Measurements from ENCODE around the gene KRTAP5-8.
"Not testable (repeated sequence)": the region's sequence is repeated elsewhere in the genome, so short reads cannot be mapped to it uniquely, and the experiment has no call there.

Gene KRTAP5-8

DNA sequence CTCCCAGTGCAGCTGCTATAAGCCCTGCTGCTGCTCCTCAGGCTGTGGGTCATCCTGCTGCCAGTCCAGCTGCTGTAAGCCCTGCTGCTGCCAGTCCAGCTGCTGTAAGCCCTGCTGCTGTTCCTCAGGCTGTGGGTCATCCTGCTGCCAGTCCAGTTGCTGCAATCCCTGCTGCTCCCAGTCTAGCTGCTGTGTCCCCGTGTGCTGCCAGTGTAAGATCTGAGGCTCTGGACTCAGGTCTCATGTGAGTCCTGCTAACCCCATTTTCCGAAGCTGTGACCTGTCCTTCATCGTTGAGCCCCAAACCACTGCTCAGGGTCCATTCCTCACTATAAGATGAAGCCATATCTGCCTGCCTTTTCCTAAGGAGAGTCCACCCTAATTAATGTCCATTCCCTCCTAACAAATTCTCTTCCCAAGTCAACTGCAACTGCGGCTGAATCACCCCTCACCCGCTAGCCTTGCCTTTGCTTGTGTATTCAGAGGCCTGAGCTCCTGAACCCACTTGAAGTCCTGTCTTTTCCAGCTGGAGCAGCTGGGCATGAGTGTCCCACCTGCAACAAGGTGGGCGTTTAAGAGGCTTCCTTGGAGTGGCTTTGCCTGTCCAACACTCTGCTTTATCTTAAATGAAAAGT lies 10.1 kb upstream of the KRTAP5-8 start:
- in situ Hi-C loops (cut with HindIII; ENCODE audit: low pct_ligation_motif_present, low sequenced_read_pairs): no loop called here
- DNase-seq: no peak
- H3K27me3 ChIP-seq (replicated peaks): no peaks in the 10 kb centered on the region
- H3K4me3 ChIP-seq (ENCODE audit: low read depth, low read length): no peak overlapping the region
- TF ChIP-seq, protein P1, sequence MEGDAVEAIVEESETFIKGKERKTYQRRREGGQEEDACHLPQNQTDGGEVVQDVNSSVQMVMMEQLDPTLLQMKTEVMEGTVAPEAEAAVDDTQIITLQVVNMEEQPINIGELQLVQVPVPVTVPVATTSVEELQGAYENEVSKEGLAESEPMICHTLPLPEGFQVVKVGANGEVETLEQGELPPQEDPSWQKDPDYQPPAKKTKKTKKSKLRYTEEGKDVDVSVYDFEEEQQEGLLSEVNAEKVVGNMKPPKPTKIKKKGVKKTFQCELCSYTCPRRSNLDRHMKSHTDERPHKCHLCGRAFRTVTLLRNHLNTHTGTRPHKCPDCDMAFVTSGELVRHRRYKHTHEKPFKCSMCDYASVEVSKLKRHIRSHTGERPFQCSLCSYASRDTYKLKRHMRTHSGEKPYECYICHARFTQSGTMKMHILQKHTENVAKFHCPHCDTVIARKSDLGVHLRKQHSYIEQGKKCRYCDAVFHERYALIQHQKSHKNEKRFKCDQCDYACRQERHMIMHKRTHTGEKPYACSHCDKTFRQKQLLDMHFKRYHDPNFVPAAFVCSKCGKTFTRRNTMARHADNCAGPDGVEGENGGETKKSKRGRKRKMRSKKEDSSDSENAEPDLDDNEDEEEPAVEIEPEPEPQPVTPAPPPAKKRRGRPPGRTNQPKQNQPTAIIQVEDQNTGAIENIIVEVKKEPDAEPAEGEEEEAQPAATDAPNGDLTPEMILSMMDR (IDR thresholded peaks at IDR 0.05; ENCODE audit: low read depth, low read length, missing control alignments): no peak
- no peak overlapping the region for H3K27ac ChIP-seq
- no peaks in the 10 kb centered on the region for H3K36me3 ChIP-seq (replicated peaks)

DNA sequence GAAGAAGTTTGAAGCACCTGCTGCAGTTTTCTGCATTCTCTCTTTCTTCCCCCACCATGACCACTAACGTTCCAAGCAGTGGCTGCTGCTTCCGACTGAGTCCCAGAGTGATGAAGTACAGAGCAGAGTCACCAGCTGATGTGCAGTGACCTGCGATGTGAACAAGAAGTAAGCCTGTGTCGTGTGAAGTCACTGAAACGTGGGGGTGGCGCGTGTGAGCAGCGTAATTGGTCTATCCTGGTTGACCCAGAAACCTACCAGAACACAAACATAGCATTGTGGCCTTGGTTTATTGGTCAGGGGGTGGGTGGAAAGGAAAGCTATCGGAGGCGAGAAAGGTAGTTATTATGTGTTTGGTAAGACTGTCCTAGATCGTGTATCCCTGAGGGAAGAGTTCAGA lies 7.2 kb upstream of the KRTAP5-8 start:
- in situ Hi-C loops (cut with HindIII; ENCODE audit: low pct_ligation_motif_present, low sequenced_read_pairs): no loop called here
- no peak for DNase-seq

DNA sequence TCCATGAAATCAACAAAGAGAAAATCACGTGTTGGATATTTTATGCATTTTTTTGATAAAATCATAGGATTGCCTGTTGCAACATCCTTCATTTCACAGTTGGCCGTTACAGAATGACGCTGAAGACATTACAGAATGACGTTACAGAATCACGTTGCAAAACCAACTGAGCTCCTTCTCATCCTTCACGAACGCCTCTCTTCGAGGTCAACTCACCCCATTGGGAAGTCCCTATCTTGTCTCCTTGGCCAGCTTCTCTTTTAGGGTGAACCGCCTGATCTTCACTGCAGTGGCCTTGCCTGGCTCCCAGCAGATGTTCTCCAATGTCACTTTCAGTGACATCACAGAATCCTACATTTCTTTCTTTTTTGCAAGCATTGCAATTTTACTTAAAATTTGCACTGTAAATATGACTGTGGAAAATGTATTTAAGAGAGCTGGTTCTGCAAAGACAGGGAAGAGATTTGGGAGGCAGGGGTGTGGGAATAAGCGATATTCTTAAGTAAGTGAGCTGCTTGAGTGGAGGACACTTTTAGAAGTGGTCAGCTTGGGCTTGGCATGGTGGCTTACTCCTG lies 5.7 kb upstream of the KRTAP5-8 start:
- Histone ChIP-seq H3K36me3 (replicated peaks) (no peaks in the 10 kb centered on the region), H3K27ac (no peak overlapping the region), H3K27me3 (replicated peaks) (no peaks in the 10 kb centered on the region), H3K4me3 (ENCODE audit: low read depth, low read length) (no peak overlapping the region)
- in situ Hi-C loops (cut with HindIII; ENCODE audit: low pct_ligation_motif_present, low sequenced_read_pairs): no loop called here
- no peak for DNase-seq
- TF ChIP-seq, protein P1 (IDR thresholded peaks at IDR 0.05; ENCODE audit: low read depth, low read length, missing control alignments): no peak

More for the DNA sequence above, 7.2 kb upstream of the KRTAP5-8 start:
- H3K36me3 ChIP-seq (replicated peaks): no peaks in the 10 kb centered on the region
- H3K27me3 ChIP-seq (replicated peaks): no peaks in the 10 kb centered on the region
- no peak overlapping the region for H3K27ac ChIP-seq
- no peak overlapping the region for H3K4me3 ChIP-seq (ENCODE audit: low read depth, low read length)
- TF ChIP-seq, protein P1 (IDR thresholded peaks at IDR 0.05; ENCODE audit: low read depth, low read length, missing control alignments): no peak

DNA sequence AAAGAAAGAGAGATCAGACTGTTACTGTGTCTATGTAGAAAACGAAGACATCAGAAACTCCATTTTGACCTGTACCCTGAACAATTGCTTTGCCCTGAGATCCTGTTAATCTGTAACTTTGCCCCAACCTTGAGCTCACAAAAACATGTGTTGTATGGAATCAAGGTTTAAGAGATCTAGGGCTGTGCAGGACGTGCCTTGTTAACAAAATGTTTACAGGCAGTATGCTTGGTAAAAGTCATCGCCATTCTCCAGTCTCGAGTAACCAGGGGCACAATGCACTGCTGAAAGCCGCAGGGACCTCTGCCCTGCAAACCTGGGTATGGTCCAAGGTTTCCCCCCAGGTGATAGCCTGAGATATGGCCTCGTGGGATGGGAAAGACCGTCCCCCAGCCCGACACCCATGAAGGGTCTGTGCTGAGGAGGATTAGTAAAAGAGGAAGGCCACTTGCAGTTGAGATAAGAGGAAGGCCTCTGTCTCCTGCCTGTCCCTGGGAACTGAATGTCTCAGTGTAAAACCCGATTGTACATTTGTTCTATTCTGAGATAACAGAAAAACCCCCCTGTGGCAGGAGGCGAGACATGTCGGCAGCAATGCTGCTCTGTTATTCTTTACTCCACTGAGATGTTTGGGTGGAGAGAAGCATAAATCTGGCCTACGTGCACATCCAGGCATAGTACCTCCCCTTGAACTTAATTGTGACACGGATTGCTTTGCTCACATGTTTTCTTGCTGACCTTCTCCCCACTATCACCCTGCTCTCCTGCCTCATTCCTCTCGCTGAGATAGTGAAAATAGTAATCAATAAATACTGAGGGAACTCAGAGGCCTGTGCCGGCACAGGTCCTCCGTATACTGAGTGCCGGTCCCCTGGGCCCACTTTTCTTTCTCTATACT lies 2.9 kb upstream of the KRTAP5-8 start:
- DNase-seq; in situ Hi-C loops (cut with HindIII; ENCODE audit: low pct_ligation_motif_present, low sequenced_read_pairs): not testable (repeated sequence)

DNA sequence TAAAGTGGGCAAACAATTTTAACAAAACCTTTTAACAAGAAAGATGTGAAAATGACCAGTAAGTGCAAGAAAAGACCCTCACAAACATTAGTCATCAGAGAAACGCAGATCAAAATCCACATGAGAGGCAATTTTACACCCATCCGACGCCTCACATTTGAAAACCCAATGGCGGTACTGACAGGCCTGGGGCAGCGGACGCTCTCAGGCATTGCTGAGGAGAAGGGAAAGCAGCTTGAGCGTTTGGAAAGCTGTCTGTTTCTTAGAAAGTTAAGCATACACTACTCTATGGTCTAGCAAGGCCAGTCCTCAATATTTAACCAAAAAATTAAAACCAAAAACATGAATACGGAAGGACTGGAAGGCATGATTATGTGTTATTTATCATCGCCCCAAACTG lies 2.0 kb upstream of the KRTAP5-8 start:
- Histone ChIP-seq H3K27me3 (replicated peaks) (no peaks in the 10 kb centered on the region), H3K4me3 (ENCODE audit: low read depth, low read length) (no peak overlapping the region), H3K27ac (no peak overlapping the region), H3K36me3 (replicated peaks) (no peaks in the 10 kb centered on the region)
- in situ Hi-C loops (cut with HindIII; ENCODE audit: low pct_ligation_motif_present, low sequenced_read_pairs): no loop called here
- no peak for DNase-seq
- TF ChIP-seq, protein P1 (IDR thresholded peaks at IDR 0.05; ENCODE audit: low read depth, low read length, missing control alignments): no peak

More for the DNA sequence above, 2.9 kb upstream of the KRTAP5-8 start:
- H3K36me3 ChIP-seq (replicated peaks); H3K4me3 ChIP-seq (ENCODE audit: low read depth, low read length); H3K27me3 ChIP-seq (replicated peaks); H3K27ac ChIP-seq: not testable (repeated sequence)

DNA sequence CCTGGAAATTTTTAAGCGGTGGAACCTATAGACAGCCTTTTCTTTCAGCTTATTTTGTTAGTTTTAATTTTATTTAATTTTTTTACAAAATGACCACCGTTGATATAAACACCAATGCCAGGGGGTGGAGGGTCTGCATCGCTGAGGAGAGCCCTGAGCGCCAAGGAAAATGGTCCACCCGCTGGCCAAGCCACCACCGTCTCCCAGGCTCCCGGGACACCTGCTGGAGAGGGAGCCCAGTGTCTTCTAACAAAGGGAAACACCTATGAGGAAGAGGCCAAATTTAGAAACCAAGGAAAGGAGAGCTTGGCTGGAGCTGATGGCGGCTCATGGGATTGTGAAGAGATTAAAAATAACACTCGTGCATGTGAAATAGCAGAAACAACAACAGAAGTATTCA lies 288 bp upstream of the KRTAP5-8 start:
- in situ Hi-C loops (cut with HindIII; ENCODE audit: low pct_ligation_motif_present, low sequenced_read_pairs): no loop called here
- TF ChIP-seq, protein P1 (IDR thresholded peaks at IDR 0.05; ENCODE audit: low read depth, low read length, missing control alignments): no peak
- no peak for DNase-seq
- Histone ChIP-seq H3K27me3 (replicated peaks) (no peaks in the 10 kb centered on the region), H3K27ac (no peak overlapping the region), H3K4me3 (ENCODE audit: low read depth, low read length) (no peak overlapping the region), H3K36me3 (replicated peaks) (no peaks in the 10 kb centered on the region)
